NCI-H1092 (cell line): Measurements from ENCODE around the gene PTGFRN.

ENCODE experiments used
- DNase-seq: peaks from one replicate; lab custom pipeline; 2025; lab: John Stamatoyannopoulos, UW

PTGFRN gene

DNA sequence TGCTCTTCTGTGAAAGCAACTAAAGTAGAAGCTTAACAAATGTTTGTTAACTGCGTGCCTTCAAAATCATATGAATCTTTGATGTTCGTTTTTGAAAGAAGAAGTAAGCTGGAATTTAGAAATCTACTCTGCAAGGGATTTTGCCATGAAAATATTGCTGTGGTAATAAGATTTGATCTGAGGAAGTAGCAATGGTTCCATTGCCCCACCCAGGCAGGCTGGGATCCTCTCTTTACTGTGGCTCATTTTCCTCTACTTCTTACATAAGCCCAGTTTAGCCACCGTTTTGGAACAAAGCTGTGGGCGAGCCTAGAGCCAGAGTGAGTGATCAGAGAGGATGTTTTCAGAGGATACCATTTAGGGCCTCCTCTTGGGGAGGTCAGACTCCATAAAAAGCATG, 20.3 kb upstream of the PTGFRN start:
- DNase-seq, result no peak

DNA sequence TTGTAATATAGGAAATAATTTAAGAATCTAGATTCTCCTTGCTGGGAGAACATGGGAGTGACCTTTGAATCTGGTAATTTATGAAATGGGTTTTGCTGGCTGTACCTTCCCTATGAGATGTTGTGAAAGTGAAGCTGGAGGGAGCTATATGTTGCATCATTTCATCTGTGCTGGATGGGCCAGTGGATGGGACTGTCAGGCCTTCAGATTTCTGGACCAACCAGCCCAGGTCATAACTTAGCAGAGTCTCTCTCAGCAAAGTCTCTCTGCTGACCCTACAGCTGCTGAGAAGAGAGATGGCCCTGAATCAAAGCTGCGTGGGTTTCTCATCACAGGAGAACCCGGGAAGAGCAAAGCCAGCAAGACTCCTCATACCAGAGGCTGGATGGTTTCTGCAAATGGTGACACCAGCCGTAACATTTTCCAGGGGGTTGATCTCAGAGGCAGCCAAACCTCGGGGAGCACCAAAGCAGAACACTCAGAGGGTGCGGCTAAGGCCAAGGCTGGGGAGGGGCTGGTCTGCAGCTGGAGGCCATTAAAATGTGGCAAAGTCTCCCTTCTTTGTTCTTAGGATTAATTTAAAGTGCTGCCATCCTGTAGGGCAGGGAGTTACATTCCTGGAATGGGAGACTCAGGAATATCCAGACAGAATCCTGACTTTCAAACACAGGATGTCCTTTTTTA, 18.2 kb upstream of the PTGFRN start:
- DNase-seq, result no peak

DNA sequence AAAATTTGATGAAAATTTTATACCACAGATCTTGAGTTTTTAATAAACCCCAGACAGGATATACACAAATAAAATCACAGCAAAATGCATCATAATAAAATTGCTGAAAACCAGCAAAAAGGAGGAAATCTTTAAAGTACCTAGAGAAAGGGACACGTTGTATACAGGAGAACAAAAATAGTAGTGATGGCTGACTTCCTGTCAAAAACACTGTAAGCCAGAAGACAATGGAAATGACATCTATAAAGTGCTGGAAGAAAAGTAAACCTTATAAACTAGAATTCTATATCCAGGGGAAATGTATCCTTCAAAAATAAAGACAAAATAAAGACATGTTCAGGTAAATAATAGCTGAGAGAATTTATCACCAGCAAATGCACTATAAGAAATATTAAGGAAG, 14.6 kb upstream of the PTGFRN start:
- no peak for DNase-seq

DNA sequence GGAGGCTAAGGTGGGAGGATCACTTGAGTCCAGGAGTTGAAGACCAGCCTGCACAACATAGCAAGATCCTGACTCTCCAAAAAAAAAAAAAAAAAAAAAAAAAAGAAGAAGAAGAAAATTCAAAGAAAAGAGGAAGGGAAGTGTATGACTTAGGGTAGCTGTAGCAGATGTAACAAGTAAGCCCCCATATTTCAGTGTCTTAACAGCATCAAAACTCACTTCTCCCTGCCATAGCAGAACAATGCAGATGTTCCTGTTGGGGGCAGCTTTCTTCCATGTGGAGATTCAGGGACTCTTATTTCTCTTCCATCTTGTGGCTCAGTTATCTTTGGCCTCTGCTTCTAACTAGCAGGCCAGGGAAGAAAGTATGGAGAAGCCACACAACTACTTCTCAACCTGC, 10.2 kb upstream of the PTGFRN start:
- DNase-seq, result no peak

DNA sequence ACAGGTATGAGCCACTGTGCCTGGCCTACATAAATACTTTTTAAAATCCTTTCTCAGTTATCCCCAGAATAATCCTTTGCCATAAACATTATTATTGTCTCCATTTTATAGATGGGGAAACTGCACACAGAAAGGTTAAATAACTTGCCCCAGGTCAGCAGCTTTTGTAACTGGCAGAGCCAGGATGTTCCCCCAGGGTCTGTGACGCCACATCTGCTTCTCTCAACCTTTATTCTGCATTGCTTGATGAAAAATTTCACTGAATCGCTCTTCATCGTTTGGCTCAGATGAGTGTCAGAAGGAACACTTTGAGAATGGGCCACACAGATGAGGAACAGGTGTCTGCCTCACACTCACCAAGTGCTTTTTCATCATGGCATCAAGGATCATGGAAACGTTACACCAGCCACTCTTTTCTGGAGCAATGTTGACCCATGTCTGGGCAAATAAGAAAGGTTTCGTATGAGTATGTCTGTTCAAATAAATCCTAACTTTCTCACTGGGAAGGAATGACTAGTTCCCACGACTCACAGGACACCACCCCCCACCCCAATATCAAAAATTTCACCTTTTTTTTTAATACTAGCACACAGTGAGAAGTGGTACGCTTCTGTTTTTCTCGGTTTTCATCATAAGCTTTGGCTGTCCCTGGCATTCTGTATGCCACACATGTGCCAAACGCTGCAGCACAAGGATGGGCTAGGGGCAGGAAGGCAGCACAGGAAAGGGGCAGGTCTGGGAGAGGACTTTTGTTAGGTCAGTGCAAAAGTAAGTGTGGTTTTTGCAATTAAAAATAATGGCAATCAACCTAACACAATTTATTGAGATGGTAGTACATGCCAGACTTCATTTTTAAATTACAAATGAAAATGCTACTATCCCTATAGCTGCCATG, 9.0 kb upstream of the PTGFRN start:
- no peak for DNase-seq

DNA sequence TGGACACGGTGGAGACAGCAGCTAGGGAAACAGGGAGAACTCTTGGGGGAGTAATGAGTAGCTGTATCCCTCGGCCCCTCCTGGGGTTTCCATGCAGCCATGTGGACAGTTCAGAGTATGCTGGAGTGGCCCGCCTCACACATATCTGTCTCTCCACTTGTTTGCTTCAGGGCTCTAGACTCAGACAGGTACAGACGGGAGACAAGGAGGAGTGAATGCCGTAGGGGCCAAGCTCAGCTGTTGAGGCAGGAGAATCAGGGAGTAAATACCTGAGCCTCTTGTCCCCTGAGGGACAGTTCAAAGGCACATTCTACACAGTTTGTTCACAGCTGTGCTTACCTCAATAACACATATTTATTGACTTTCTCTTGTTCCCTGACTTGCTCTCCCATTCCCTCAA, 7.7 kb upstream of the PTGFRN start:
- DNase-seq, result no peak

DNA sequence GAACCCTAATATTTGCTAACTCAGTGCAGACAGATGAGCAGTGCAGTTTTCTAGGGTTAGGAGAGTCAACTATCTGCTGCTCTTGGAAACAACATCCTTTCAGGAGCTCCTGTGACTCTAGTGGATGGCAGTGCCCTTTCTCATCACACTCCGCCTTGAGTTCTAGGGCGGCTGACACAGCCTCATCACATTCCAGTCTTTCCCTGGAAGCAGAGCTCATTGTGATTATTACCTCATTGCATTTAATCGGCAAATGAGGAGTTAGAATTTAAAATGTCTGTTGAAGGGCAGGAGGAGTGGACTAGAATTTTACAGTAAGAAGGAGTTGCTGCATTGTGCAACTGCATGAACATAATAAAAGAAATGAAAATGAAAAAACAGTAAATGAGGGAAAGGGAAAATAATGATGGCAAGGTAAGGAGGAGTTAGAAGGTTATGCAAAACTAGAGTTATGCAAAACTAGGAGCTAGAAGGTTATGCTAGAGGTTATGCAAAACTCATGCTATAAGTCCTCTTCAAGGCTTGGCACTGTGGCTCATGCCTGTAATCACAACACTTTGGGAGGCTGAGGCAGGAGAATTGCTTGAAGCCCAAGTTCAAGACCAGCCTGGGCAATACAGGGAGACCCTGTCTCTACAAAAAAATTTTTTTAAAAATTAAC, 6.9 kb upstream of the PTGFRN start:
- no peak for DNase-seq

DNA sequence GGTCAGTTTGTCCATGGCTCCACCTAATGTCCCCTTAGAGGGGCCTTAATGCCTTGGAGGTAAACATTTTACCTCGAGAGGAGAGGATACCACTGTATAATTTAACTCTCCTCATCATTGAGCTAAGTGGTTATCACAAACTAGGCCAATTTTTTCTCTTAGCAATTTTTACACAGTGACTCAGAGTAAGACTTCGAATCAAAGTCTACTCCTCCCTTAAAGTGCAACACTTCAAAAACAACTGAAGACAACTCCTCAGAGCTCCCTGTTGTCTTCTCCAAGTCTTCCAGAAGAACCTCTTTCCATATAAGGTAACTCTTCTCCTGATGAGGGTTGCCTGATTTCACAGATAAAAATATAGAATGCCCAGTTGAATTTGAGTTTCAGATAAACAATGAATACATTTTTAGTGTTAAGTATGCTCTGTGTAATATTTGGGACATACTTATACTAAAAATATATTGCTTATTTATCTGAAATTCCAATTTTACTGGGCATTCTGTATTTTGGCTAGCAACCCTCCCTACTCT, 4.9 kb upstream of the PTGFRN start:
- no peak for DNase-seq

DNA sequence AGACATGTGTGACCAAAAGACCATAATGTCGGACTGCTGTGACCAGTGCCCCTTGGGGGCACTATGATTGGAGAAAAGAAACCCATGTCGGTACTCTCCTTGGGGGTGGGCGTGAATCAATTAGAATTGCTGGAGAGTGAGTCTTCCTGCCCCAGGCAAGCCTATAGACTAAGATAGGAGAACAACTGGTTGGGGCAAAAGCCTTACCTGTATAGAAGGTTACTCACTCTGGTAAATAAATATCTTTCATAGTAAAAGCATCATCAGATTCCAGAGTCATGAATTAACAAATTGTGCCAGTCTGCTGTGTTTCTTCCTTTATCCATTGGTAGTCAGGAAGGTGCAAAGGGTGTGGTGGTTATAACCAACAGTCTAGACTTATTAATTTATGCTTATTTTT, 2.9 kb upstream of the PTGFRN start:
- no peak for DNase-seq

DNA sequence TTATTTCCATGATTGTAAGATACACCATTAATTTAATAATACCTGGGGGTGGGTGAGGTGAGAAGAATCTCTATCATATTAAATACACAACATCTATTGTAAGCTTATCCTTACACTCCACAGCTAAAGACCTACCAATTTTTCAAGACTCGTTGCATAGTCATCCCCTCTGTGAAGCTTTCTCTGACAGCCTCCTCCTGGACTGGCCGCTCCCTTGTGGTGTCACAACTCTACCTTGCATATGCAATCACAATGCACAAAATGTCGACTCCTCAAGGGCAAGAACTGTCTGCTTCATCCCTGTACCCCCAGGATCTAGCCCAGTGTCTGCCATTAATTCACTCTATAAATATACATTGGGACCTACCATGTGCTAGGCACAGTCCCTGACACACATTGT, 2.4 kb upstream of the PTGFRN start:
- DNase-seq, result no peak

DNA sequence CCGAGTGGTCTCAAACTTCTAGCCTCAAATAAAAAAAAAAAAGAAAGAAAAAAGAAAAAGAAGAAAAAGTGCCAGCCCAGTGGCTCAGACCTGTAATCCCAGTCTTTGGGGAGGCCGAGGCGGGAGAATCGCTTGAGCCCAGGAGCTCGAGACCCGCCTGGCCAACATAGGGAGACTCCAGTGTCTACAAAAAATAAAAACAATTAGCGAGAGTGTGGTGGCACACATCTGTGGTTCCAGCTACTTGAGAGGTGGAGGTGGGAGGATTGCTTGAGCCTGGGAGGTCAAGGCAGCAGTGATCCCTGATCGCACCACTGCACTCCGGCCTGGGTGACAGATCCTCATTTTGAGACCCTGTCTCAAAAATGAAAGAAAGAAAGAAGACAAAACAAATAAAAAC, 1.4 kb upstream of the PTGFRN start:
- no peak for DNase-seq

DNA sequence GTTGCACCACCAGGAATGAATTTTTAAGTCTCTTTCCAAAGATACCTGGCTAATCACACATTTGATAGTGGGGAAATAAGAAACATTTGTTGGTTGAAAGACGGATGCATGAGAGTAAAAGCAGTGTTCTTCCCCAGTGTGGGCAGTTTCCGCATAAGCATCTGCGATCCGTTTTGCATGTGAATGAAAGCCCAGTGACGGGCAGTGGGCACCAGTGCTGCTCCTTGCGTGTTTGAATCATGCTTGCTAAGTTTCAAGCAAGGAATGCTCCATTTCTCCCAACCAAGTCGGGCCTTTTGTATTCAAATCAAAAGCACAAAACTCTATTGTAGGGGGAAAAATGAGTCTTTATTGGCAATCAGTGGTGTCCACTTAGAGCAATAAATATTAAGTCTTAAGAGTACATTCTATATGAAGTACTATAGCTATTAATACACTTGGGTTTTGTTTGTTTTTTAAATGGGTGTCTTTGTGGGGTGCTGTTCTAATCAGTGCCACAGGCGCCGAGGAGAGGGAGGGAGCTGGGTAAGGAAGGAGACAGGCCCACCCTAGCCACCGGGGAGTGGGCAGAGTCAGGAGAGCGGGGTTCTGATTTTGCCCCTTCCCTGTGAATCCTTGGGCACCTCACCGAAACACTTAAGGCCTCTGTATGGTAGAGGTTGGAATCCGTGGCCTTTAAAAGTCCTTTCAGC, 750 bp upstream of the PTGFRN start:
- no peak for DNase-seq

DNA sequence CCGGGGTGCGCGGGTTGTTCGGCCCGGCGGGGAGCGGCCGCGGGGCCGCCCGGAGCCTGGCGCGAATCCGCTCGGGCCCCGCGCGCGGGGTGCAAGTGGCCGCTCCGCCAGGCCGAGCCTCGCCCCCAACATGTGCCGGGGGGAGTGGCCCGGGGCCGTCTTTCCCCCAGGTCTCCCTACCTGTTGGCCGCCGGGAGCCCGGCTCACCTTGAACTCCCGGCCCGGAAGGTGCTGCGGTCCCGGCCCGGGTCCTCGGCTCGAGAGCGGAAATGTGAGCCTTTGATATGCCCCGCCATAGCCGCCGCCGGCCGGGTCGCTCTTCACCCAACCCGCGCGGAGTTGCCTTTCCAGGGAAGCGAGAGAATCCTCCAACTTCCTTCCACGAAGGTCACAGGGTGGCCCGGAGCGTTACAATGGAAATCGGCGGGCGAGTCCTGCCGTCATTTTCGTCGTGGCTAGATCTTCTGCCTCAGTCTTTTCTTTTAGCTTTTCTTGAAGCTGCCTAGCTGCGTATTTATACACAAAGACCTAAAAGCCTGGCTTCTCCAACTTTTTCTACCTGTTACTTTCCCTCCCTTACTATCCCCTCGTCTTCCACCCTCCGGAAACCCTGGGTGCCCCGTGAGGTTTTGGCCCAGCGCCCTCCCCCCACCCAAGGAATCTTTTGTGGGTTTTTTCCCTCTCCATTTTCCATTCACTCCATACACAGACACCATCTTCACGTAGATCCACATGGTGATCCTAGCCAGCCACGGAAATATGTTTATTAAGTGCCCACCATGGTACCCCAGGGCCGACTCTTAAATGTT, 867 bp downstream of the PTGFRN start:
- no peak for DNase-seq

DNA sequence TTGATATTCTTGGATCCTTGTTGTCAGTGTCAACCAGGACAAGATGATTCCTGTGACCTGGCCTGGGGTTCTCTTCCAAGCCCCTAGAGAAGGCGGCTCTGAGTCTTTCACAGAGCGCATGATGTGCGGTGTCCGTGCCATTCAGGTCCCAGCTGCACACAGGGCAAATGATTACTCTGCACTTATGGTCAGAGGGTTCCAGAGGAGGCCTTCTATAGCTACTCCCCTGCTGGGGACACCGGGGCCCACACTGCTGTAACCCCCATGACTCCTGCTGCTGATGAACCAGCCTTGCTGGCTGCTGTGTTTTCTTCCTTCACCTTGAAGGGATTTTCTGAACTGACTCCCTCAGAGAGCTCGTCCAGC, 1.5 kb downstream of the PTGFRN start:
- DNase-seq, result no peak

DNA sequence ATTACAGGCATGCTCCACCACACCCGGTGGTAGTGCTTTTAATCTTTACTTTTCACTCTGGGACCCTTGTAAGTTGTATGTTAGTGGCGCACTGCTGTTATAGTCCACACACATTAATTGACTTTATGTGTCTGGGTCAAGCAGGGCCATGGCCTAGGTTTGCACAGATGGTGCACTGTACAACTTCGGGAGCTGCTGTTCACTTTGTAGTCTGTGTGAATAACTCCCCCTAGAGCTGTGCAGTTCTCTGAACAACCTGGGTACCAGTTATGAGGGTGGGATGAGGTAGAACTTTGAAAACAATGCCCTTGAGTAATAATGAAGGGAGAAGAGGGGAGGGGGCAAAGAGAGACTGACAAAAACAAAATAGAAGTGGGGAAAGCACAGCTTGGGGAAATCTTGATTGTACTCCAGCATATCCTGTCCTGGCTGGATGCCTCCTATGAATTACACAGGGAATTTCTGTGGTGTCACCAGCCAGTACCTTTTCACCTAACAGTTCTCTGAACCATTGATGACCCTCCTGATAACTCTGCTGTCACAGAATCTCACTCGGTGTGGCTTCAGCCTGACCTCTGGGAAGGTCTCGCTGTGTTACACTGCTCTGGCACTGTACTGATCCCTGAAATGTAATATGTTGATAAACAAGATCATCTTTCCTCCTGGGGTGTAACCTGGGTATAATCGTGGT, 2.2 kb downstream of the PTGFRN start:
- no peak for DNase-seq

DNA sequence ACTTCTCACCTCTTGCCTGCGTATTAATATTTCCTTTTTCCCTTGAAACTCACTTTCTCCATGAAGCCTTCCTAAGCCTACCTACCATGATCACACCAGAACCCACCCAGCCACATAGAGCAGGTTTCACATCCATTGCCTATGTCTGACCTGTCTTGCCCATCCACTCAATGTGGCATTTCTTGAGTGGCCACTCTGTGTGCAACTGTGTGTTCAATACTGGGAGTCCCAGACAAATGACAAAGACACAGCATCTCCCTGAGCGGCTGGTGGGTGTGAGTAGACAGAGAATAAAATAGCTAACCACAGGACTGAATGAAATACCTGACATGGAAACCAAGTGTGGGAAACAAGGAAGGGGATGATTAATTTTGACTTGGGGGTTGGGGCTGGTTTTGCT, 3.1 kb downstream of the PTGFRN start:
- DNase-seq, result no peak

DNA sequence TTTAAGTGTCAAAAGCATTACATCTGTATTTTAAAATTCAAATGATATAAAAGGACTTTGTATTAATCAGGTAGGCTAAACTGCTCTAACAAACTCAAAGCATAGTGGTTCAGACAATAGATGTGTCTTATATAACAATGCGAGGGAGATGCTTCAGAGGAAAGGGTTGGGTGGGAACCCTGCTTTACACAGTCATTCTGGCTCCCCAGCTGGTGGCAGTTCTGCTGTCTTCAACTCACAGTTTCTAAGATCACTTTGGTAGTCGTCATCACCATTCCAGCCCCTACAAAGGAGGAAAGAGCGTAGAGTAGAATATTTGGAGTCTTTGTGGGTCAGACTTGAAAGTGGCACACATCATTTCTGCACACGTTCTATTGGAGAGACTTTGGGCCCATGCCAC, 4.2 kb downstream of the PTGFRN start:
- DNase-seq, result no peak

DNA sequence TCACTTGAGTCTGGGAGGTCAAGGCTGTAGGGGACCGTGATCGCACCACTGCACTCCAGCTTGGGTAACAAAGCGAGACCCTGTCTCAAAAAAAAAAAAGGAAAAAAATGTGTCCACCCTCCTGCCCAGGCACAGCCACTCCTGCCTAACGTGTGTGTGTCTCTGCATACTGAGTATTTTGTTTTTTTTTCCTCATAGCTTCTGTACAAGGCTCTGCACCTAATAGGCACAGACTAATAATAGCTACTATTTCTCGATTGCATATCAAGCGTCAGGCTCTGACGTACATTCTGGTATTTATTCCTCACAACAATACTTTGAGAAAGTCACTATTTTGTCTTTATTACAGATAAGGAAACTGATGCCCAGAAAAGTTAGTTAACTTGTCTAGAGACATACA, 5.0 kb downstream of the PTGFRN start:
- DNase-seq, result no peak

DNA sequence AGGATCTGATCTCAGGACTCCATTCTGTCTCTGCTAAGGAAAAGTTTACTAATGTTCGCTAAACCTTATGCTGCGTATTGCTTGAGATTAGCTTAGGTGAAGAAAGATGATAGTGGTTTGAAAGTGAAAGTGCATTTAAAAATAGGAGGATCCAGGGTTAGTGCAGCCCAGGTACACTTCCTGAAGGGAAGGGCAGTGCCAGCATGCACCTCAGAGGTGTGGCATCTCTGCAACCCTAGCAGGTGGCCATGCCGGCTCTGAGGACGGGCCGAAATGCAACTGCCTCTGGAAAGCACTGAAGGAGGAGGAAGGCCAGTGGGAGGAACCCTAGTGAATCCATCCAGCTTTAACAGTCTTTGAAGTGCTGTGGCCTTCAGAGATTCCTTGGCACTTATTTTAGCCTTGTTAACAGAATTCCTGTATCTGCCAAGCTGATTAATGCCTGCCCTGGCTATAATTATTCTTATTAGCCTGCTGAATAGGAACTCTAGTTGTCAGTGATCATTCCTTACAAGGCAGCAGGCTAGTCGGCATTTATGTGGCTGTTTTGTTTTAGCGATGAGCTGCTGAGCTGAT, 5.5 kb downstream of the PTGFRN start:
- DNase-seq, result no peak

DNA sequence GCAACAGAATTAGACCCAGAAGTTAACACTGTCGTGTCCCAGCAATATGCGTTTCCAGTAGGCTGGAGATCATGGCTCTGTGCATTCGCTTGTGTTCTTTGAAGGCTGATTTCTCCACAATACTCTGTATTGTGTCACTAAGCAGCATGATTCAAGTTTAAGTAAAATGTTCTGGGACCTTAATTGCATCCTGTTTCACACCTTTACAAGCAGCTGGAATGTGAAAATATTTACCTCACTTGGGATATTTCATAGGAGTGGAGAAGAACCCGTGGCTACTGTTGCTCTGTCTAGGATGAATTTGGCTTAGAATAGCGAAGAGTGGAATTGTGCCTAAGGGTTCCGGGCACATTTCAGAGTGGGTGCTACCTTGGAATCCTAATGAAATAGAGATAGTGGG, 6.3 kb downstream of the PTGFRN start:
- DNase-seq, result no peak
